Stimulated activated naive CD4-positive, alpha-beta T cell (primary cell): ENCODE data around the gene DHX9.

Source experiments
- DNase-seq, 6 experiments: peaks; one replicate each; lab custom pipeline; 2025; lab: John Stamatoyannopoulos, UW

The DHX9 gene

GRCh38 chr1:182839209-182840066 lies at the start of gene DHX9:
TSS of gene DHX9 (plus strand) at chr1:182839347. CDS start at chr1:182842567, 3,220 bp downstream.
- DNase-seq, result peak; percentile 91 to 99 (median 96)

GRCh38 chr1:182791281-182792179 lies 47.6 kb upstream of the DHX9 start:
- no peak for DNase-seq

GRCh38 chr1:182794091-182794490 lies 45.1 kb upstream of the DHX9 start:
- DNase-seq, result no peak

- no peak for DNase-seq
These were observed 44.4 kb upstream of the DHX9 start for GRCh38 chr1:182794676-182795201.

GRCh38 chr1:182795563-182796228 lies 43.5 kb upstream of the DHX9 start:
- DNase-seq, result no peak

- DNase-seq, result no peak
These were observed 36.9 kb upstream of the DHX9 start for GRCh38 chr1:182802006-182802803.

GRCh38 chr1:182803846-182804245 lies 35.3 kb upstream of the DHX9 start:
- DNase-seq, result no peak

- DNase-seq, result no peak
These were observed 33.0 kb upstream of the DHX9 start for GRCh38 chr1:182806015-182806678.

- DNase-seq, result no peak
These were observed 31.2 kb upstream of the DHX9 start for GRCh38 chr1:182807907-182808306.

GRCh38 chr1:182809414-182809957 lies 29.7 kb upstream of the DHX9 start:
- DNase-seq, result no peak

GRCh38 chr1:182811975-182812722 lies 27.0 kb upstream of the DHX9 start:
- no peak for DNase-seq

GRCh38 chr1:182816863-182817262 lies 22.3 kb upstream of the DHX9 start:
- no peak for DNase-seq

- no peak for DNase-seq
These were observed 21.3 kb upstream of the DHX9 start for GRCh38 chr1:182817802-182818201.

GRCh38 chr1:182823220-182823619 lies 15.9 kb upstream of the DHX9 start:
- no peak for DNase-seq

- no peak for DNase-seq
These were observed 12.3 kb upstream of the DHX9 start for GRCh38 chr1:182826892-182827291.

GRCh38 chr1:182829285-182829932 lies 9.7 kb upstream of the DHX9 start:
- DNase-seq, result no peak

GRCh38 chr1:182833271-182833670 lies 5.9 kb upstream of the DHX9 start:
- DNase-seq, result no peak

GRCh38 chr1:182834326-182834725 lies 4.8 kb upstream of the DHX9 start:
- no peak for DNase-seq

- DNase-seq, result no peak
These were observed 3.3 kb upstream of the DHX9 start for GRCh38 chr1:182835806-182836205.
